NOMO-1 treated with dmso at 0.1 percent for 144 hours (cell line): ENCODE measurements around the gene ZNF418.
"Not testable (repeated sequence)": the region's sequence is repeated elsewhere in the genome, so short reads cannot be mapped to it uniquely, and the experiment has no call there.

Experiments used
- DNase-seq: peaks from one replicate; lab custom pipeline; 2025; ENCODE audit not compliant: unreplicated experiment; lab: John Stamatoyannopoulos, UW

The ZNF418 gene

DNA sequence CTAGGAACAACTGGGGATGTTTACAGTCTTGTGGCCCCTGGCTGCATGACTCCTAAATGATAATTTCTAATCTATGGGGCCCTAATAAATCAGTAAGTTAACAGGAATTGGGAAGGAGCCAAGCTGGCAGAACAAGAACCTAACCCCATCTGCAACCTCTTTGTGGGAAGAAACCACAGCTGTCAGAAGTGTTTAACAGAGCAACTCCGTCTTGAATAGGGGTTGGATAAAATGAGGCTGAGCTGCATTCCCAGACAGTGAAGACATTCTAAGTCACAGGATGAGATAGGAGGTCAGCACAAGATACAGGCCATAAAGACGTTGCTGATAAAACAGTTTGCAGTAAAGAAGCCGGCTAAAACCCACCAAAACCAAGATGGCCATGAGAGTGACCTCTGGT is 44.5 kb downstream of the ZNF418 start:
- not testable (repeated sequence) for DNase-seq

- DNase-seq, result no peak
These were observed 46.5 kb downstream of the ZNF418 start, which contains the start of gene ZNF814 for GRCh38 chr19:57888560-57889231. Gene ZNF814, minus strand, starts transcription at chr19:57889037. Its CDS starts 235 bp downstream, at chr19:57888802.

GRCh38 chr19:57888107-57888559 is 47.1 kb downstream of the ZNF418 start:
- DNase-seq, result no peak

DNA sequence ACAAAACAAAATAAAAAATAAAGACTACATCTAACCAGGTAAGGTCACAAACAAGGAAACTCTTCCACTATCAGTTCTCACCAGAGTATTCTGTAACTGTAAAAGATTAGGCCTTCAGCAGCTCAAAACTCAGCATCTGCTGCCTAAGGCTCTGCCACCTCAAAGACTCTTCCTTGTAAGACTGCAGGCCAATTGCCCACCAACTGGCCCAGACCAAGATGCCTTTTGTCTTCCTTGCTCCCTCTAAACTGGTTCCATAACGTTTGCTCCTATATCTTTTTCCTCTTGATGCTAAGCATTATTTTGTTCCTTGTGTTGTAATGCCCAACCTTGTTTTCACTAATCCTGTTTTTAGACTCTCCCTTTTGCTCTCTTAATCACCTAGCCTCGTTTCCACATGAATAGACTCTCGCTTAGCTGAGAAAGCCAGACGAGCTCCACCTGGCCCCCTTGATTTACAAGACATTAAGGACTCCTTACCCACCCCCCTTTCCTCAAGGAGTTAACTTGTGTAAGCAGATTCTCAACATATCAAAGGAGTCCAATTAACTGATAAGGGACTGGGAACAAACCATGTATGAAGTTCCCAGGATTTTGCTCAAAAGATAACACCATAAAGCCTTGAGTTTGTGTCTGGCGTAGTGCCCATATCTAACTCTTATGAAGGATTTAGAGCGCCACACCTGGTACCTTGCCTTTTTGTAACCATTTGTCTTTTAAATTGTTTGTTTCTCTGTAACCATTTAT is 47.8 kb downstream of the ZNF418 start:
- DNase-seq, result no peak

- DNase-seq, result no peak
These were observed 49.2 kb downstream of the ZNF418 start for GRCh38 chr19:57886046-57886445.

GRCh38 chr19:57873883-57874799 is 61.1 kb downstream of the ZNF418 start:
- not testable (repeated sequence) for DNase-seq

DNA sequence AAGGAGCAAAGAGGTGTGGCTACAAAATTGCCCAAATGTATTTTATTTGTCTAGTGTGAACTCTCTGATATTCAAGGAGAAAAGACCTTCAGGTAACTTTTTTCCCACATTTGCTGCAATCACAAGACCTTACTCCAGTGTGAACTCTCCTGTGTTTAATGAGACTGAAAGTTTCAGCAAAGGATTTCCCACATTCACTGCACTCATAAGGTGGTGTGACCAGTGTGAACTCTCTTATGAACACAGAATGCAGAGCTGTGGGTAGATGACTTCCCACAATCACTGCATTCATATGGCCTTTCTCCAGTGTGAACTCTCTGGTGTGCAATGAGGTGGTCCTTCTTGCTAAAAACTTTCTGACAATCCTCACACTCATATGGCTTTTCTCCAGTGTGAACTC is 62.8 kb downstream of the ZNF418 start:
- no peak for DNase-seq
